Keratinocyte (primary cell): Measurements from ENCODE around the gene PDCD4. TPM values are rescaled to one million over a fixed set of nuclear protein-coding genes. Genes with fewer than 3 reads are reported as not detected.
A peak's percentile ranks its signal among the peaks of the same experiment; 100 is the strongest.

Experiments used
- DNase-seq: peaks from one replicate; pipeline ENCODE4 v3.0.0-alpha.2; 2011; ENCODE audit warnings: low read depth, missing footprints, low spot score
- FAIRE-seq: peaks from 2 replicates; lab custom pipeline; 2011; peaks lifted over from hg19 to GRCh38; lab: Jason Lieb, UNC
- H2AFZ ChIP-seq: 2 replicates; pipeline ENCODE4 v1.6.0; 2012; ENCODE audit warnings: low read length, control low read depth, inconsistent platforms; ENCODE audit not compliant: control insufficient read depth
- H3K27ac ChIP-seq: 2 replicates; pipeline ENCODE4 v1.5.1; 2011; ENCODE audit warnings: low read length; ENCODE audit not compliant: control insufficient read depth, insufficient read depth
- H3K27me3 ChIP-seq: 3 replicates; pipeline ENCODE4 v1.6.0; 2011; ENCODE audit warnings: low read length; ENCODE audit not compliant: control insufficient read depth, insufficient read depth; ENCODE audit errors: extremely low read depth
- H3K36me3 ChIP-seq, 2 experiments: 2 replicates in 1 of 2; 3 replicates in 1 of 2; pipeline ENCODE4 v1.5.1; 2011; ENCODE audit warnings: low read length in 2 of 2, mild to moderate bottlenecking in 1 of 2; ENCODE audit not compliant: control insufficient read depth in 2 of 2, insufficient read depth in 2 of 2; ENCODE audit errors: extremely low read depth in 1 of 2
- H3K4me1 ChIP-seq: 3 replicates; pipeline ENCODE4 v1.5.1; 2011; ENCODE audit warnings: low read length; ENCODE audit not compliant: control insufficient read depth, insufficient read depth; ENCODE audit errors: extremely low read depth
- H3K4me2 ChIP-seq: 3 replicates; pipeline ENCODE4 v1.6.0; 2011; ENCODE audit warnings: low read depth, low read length; ENCODE audit not compliant: control insufficient read depth, insufficient read depth; ENCODE audit errors: extremely low read depth
- H3K4me3 ChIP-seq, 3 experiments: fragments of 200-600 bp in 1 of 3; sonication (generic) in 1 of 3; 2 replicates in 2 of 3; 3 replicates in 1 of 3; pipeline ENCODE4 v1.5.1; 2011 to 2016; ENCODE audit warnings: low read length in 3 of 3, mild to moderate bottlenecking in 3 of 3, control low read depth in 2 of 3, inconsistent platforms in 1 of 3, low read depth in 1 of 3, mixed read lengths in 1 of 3, mixed run types in 1 of 3, moderate library complexity in 1 of 3; ENCODE audit not compliant: control insufficient read depth in 2 of 3, insufficient read depth in 2 of 3; ENCODE audit errors: extremely low read depth in 1 of 3
- H3K79me2 ChIP-seq: 2 replicates; pipeline ENCODE4 v1.6.0; 2012; ENCODE audit warnings: low read length; ENCODE audit not compliant: control insufficient read depth, insufficient read depth
- H3K9ac ChIP-seq: 3 replicates; pipeline ENCODE4 v1.6.0; 2011; ENCODE audit warnings: low read length; ENCODE audit not compliant: control insufficient read depth, insufficient read depth; ENCODE audit errors: extremely low read depth
- H3K9me1 ChIP-seq: 3 replicates; pipeline ENCODE4 v1.6.0; 2011; ENCODE audit warnings: low read length; ENCODE audit not compliant: control insufficient read depth, insufficient read depth; ENCODE audit errors: extremely low read depth
- H3K9me3 ChIP-seq: 2 replicates; pipeline ENCODE4 v1.5.1; 2012; ENCODE audit warnings: low read depth, low read length; ENCODE audit not compliant: control insufficient read depth
- H4K20me1 ChIP-seq: 3 replicates; pipeline ENCODE4 v1.6.0; 2011; ENCODE audit warnings: low read length; ENCODE audit not compliant: control insufficient read depth, insufficient read depth; ENCODE audit errors: extremely low read depth
- EZH2 ChIP-seq: IDR thresholded peaks from one replicate; pipeline ENCODE4 v1.6.1; 2012; ENCODE audit warnings: inconsistent platforms, mild to moderate bottlenecking, low read length, moderate library complexity
- dilution Hi-C: fragments of 300-500 bp; cut with MboI; formaldehyde crosslinking; loops from one replicate; pipeline ENCODE4 v1.7.0; 2020; ENCODE audit warnings: low sequenced_read_pairs; ENCODE audit not compliant: extremely low pct_ligation_motif_present
- polyA plus RNA-seq, 5 experiments: library from polyadenylated mRNA; depleted of rRNA in 3 of 5; stranded (reverse) in 3 of 5; stranded (forward) in 1 of 5; unstranded in 1 of 5; fragments of >200 nt; gene quantifications; 1 replicate in 1 of 5; 2 replicates in 3 of 5; 3 replicates in 1 of 5; pipeline versions ENCODE4 v1.2.1 to v1.2.3, GENCODE V29; 2011 to 2012; ENCODE audit warnings: missing spikeins in 2 of 5, low read depth in 1 of 5, low replicate concordance in 1 of 5
- TF ChIP-seq, protein P1 (sequence below), 3 experiments: IDR thresholded peaks in 1 of 3; conservative IDR thresholded peaks in 1 of 3; optimal IDR thresholded peaks in 1 of 3; 2 replicates in 2 of 3; 3 replicates in 1 of 3; pipeline versions ENCODE3 to v1.5.1; 2011; ENCODE audit warnings: low read length in 3 of 3, mild to moderate bottlenecking in 3 of 3, moderate library complexity in 2 of 3, control low read depth in 1 of 3, inconsistent platforms in 1 of 3; ENCODE audit not compliant: insufficient read depth in 2 of 3; ENCODE audit errors: extremely low read depth in 1 of 3

The PDCD4 gene
- polyA plus RNA-seq, 1 donor (not counting 4 experiments of a cell fraction or from before 2014, with no cell fraction given): 146 TPM

DNA sequence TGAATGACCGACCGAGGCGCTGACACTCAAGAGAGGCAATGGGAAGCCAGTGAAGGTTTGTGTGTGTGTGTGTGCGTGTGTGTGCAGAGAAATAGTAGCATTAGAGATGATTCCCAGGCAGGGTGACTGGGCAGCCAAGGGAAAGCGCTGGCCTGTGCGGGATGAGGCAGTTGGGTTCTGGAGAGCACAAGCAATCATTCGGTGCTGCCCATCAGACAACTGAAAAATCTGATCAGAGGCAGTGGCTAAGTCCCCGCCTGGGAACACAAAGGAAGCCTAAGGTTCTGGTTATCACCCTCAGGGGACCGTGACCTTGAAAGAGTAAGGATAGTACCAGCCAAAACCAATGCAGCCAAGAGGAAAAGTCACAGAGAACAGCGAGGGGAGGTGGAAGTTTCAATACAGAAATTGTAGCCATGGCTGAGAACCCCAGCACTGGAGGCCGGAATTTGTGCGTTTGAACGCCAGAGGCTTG is 868 bp upstream of the PDCD4 start:
- H3K9ac ChIP-seq: peak overlapping the region; percentile 89

DNA sequence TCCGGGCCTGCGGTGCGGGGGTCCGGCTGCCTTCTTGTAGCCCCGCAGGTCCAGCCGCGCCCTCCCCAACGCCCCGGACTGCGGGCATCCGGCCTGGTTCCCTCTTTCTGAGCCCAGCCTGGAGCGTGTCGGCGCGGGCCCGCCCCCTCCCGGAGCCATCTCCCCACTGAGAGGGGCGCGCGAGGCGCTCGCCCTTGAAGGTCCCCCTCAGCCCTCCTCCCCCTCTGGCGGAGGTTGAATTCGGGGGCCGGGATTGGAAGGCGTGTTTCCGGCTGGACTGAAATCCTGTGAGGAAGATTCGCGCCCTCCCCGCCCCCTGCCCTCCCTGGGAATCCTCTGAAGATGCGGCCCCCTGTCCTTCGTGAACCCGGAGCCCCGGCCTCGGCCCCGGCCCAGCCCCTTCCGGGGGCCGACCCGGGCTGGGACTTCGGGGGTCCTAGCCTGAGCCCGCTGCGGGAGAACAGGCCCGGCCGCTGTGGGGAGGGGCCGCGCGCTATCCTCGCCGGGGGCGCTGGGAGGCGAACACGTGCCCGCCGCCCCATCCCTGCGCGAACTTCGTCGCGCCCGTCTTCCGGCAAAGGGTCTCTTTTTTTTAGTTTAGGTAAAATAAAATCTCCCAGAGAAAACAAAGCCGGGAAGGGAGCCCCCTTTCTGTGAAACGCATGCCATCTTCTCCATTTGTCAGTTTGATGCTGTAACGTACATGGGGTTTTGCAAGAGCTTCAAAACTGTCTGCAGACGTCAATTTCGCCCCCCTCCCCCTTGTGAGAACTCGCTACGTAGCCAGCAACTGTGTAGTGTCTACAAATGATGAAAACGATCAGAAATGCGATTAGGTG is 636 bp downstream of the PDCD4 start:
- H3K79me2 ChIP-seq: peaks cover 17% of the 10 kb centered on the region
- no peaks in the 10 kb centered on the region for H3K27me3 ChIP-seq
- peaks cover 0 to 3% of the 10 kb centered on the region in 2 experiments for H3K36me3 ChIP-seq
- H3K9me1 ChIP-seq: no peaks in the 10 kb centered on the region
- dilution Hi-C loops: no loop called here
- peak overlapping the region; percentile 87 to 91 (median 90) for H3K4me3 ChIP-seq
- H4K20me1 ChIP-seq: no peaks in the 10 kb centered on the region
- H2AFZ ChIP-seq: peak overlapping the region; percentile 59
- H3K4me2 ChIP-seq: peak overlapping the region; percentile 94
- no peak for FAIRE-seq
- TF ChIP-seq, protein P1, sequence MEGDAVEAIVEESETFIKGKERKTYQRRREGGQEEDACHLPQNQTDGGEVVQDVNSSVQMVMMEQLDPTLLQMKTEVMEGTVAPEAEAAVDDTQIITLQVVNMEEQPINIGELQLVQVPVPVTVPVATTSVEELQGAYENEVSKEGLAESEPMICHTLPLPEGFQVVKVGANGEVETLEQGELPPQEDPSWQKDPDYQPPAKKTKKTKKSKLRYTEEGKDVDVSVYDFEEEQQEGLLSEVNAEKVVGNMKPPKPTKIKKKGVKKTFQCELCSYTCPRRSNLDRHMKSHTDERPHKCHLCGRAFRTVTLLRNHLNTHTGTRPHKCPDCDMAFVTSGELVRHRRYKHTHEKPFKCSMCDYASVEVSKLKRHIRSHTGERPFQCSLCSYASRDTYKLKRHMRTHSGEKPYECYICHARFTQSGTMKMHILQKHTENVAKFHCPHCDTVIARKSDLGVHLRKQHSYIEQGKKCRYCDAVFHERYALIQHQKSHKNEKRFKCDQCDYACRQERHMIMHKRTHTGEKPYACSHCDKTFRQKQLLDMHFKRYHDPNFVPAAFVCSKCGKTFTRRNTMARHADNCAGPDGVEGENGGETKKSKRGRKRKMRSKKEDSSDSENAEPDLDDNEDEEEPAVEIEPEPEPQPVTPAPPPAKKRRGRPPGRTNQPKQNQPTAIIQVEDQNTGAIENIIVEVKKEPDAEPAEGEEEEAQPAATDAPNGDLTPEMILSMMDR (optimal IDR thresholded peaks at IDR 0.05 in 1 of 3, IDR thresholded peaks at IDR 0.05 in 1 of 3, conservative IDR thresholded peaks at IDR 0.05 in 1 of 3; ENCODE audit: extremely low read depth in 1 of 3, insufficient read depth in 2 of 3, low read length in 3 of 3): peak in 1 of 3 experiments; percentile 4
- TF ChIP-seq EZH2: no peak
- peak overlapping the region; percentile 89 for H3K9ac ChIP-seq
- peak overlapping the region; percentile 93 for H3K27ac ChIP-seq
- H3K9me3 ChIP-seq: no peaks in the 10 kb centered on the region
- H3K4me1 ChIP-seq: peaks cover 11% of the 10 kb centered on the region
- DNase-seq: no peak

More for the DNA sequence above, 868 bp upstream of the PDCD4 start:
- no peak for TF ChIP-seq EZH2
- TF ChIP-seq, protein P1 (optimal IDR thresholded peaks at IDR 0.05 in 1 of 3, IDR thresholded peaks at IDR 0.05 in 1 of 3, conservative IDR thresholded peaks at IDR 0.05 in 1 of 3; ENCODE audit: extremely low read depth in 1 of 3, insufficient read depth in 2 of 3, low read length in 3 of 3): no peak
- peak overlapping the region; percentile 80 for H3K4me2 ChIP-seq
- H3K4me1 ChIP-seq: peaks cover 15% of the 10 kb centered on the region
- H3K36me3 ChIP-seq: peaks cover 0 to under 1% of the 10 kb centered on the region in 2 experiments
- no peaks in the 10 kb centered on the region for H3K9me3 ChIP-seq
- no peaks in the 10 kb centered on the region for H3K9me1 ChIP-seq
- no peaks in the 10 kb centered on the region for H4K20me1 ChIP-seq
- no peak overlapping the region for H3K4me3 ChIP-seq
- H2AFZ ChIP-seq: peak overlapping the region; percentile 82
- H3K79me2 ChIP-seq: peaks cover 17% of the 10 kb centered on the region
- FAIRE-seq: no peak
- peak overlapping the region; percentile 93 for H3K27ac ChIP-seq
- H3K27me3 ChIP-seq: no peaks in the 10 kb centered on the region
- no peak for DNase-seq
- dilution Hi-C loops: no loop called here
